SK-N-SH treated with all-trans-retinoic acid at 6 μM for 48 hours (cell line): ENCODE data around the gene GPR148.

Experiments used
- ATAC-seq: fragments of 200-7000 bp; cut with Tn5 transposase; 3 replicates; pipeline ENCODE4 v1.9.1; 2020; ENCODE audit warnings: mild to moderate bottlenecking, moderate library complexity
- BACH2 ChIP-seq: fragments of 250-450 bp; sonication (Bioruptor Pico); IDR thresholded peaks from 2 replicates; pipeline ENCODE4 v1.9.0; 2021; ENCODE audit warnings: mild to moderate bottlenecking, borderline replicate concordance
- CREB5 ChIP-seq: fragments of 250-450 bp; sonication (Bioruptor Pico); IDR thresholded peaks from 2 replicates; pipeline ENCODE4 v1.5.1; 2020; ENCODE audit warnings: low read depth, mild to moderate bottlenecking, moderate library complexity
- CSDC2 ChIP-seq: fragments of 250-450 bp; sonication (Bioruptor Pico); IDR thresholded peaks from 2 replicates; pipeline ENCODE4 v1.5.0; 2020; ENCODE audit warnings: mild to moderate bottlenecking, moderate library complexity
- CSRNP3 ChIP-seq: fragments of 250-450 bp; sonication (Bioruptor Pico); IDR thresholded peaks from 2 replicates; pipeline ENCODE4 v1.5.1; 2021; ENCODE audit warnings: mild to moderate bottlenecking, moderate library complexity
- ESRRG ChIP-seq: fragments of 250-450 bp; sonication (Bioruptor Pico); IDR thresholded peaks from 2 replicates; pipeline ENCODE4 v1.6.1; 2021; ENCODE audit warnings: mild to moderate bottlenecking
- GLIS3 ChIP-seq: fragments of 250-450 bp; sonication (Bioruptor Pico); IDR thresholded peaks from 2 replicates; pipeline ENCODE4 v1.5.0; 2020; ENCODE audit warnings: mild to moderate bottlenecking, moderate library complexity
- OSR1 ChIP-seq: fragments of 250-450 bp; sonication (Bioruptor Pico); IDR thresholded peaks from 2 replicates; pipeline ENCODE4 v1.8.0; 2022; ENCODE audit warnings: moderate library complexity, mild to moderate bottlenecking, inconsistent platforms
- POU6F1 ChIP-seq: fragments of 250-450 bp; sonication (Bioruptor Pico); IDR thresholded peaks from 2 replicates; pipeline ENCODE4 v1.8.0; 2021; ENCODE audit warnings: low read depth, mild to moderate bottlenecking, moderate library complexity, borderline replicate concordance
- PPARA ChIP-seq: fragments of 250-450 bp; sonication (Bioruptor Pico); IDR thresholded peaks from 2 replicates; pipeline ENCODE4 v1.5.0; 2020; ENCODE audit warnings: mild to moderate bottlenecking, borderline replicate concordance
- RARB ChIP-seq: fragments of 250-450 bp; sonication (Bioruptor Pico); IDR thresholded peaks from 2 replicates; pipeline ENCODE4 v1.8.0; 2021; ENCODE audit warnings: mild to moderate bottlenecking, moderate library complexity
- SNAI2 ChIP-seq: fragments of 250-450 bp; sonication (Bioruptor Pico); IDR thresholded peaks from 2 replicates; pipeline ENCODE4 v1.5.0; 2020; ENCODE audit warnings: mild to moderate bottlenecking, moderate library complexity
- TOX ChIP-seq: fragments of 250-450 bp; sonication (Bioruptor Pico); IDR thresholded peaks from 2 replicates; pipeline ENCODE4 v1.8.0; 2021; ENCODE audit warnings: mild to moderate bottlenecking, moderate library complexity, borderline replicate concordance
- TSHZ2 ChIP-seq: fragments of 250-450 bp; sonication (Bioruptor Pico); IDR thresholded peaks from 2 replicates; pipeline ENCODE4 v1.5.0; 2020; ENCODE audit warnings: mild to moderate bottlenecking, moderate library complexity
- ZC3H10 ChIP-seq: fragments of 250-450 bp; sonication (Bioruptor Pico); IDR thresholded peaks from 2 replicates; pipeline ENCODE4 v1.5.1; 2021; ENCODE audit warnings: mild to moderate bottlenecking, moderate library complexity
- ZFP30 ChIP-seq: fragments of 450-650 bp; formaldehyde crosslinking; IDR thresholded peaks from 2 replicates; pipeline ENCODE4 v1.5.0; 2022; ENCODE audit warnings: mild to moderate bottlenecking, moderate library complexity
- ZNF70 ChIP-seq: fragments of 450-650 bp; formaldehyde crosslinking; IDR thresholded peaks from 2 replicates; pipeline ENCODE4 v1.5.0; 2020; ENCODE audit warnings: mild to moderate bottlenecking, moderate library complexity
- ZNF8 ChIP-seq: fragments of 450-650 bp; formaldehyde crosslinking; IDR thresholded peaks from 2 replicates; pipeline ENCODE4 v1.5.0; 2020; ENCODE audit warnings: mild to moderate bottlenecking, moderate library complexity

The GPR148 gene

GRCh38 chr2:130736487-130736886 lies 7.6 kb downstream of the GPR148 start (continued):
- TF ChIP-seq TOX (CRISPR knock-in tag) (no peak), ZNF70 (CRISPR knock-in tag) (no peak), ZNF8 (no peak), TSHZ2 (CRISPR knock-in tag) (no peak), PPARA (no peak)

GRCh38 chr2:130737592-130737991 lies 8.7 kb downstream of the GPR148 start:
- TF ChIP-seq CREB5 (CRISPR knock-in tag) (no peak), ZFP30 (no peak), POU6F1 (no peak), GLIS3 (CRISPR knock-in tag) (no peak), ZNF70 (CRISPR knock-in tag) (no peak), ZC3H10 (no peak), CSDC2 (no peak)

GRCh38 chr2:130740671-130741070 lies 11.8 kb downstream of the GPR148 start:
- TF ChIP-seq BACH2 (CRISPR knock-in tag) (no peak), GLIS3 (CRISPR knock-in tag) (no peak), OSR1 (CRISPR knock-in tag) (no peak), TSHZ2 (CRISPR knock-in tag) (no peak), ZNF70 (CRISPR knock-in tag) (no peak)
- no peak for ATAC-seq

More at GRCh38 chr2:130737592-130737991, 8.7 kb downstream of the GPR148 start:
- no peak for ATAC-seq

GRCh38 chr2:130743278-130743677 lies 14.4 kb downstream of the GPR148 start:
- TF ChIP-seq CSRNP3 (CRISPR knock-in tag) (no peak), SNAI2 (no peak)
- ATAC-seq: no peak

GRCh38 chr2:130744287-130745117 lies 15.6 kb downstream of the GPR148 start:
- ATAC-seq: peak; percentile 61; the same call in 2 of the 3 replicates
- TF ChIP-seq ZNF70 (CRISPR knock-in tag) (no peak), ZFP30 (no peak), CREB5 (CRISPR knock-in tag) (no peak), SNAI2 (no peak), GLIS3 (CRISPR knock-in tag) (no peak), TSHZ2 (CRISPR knock-in tag) (peak; percentile 30; the same call in 1 of the 2 replicates), ESRRG (CRISPR knock-in tag) (no peak), BACH2 (CRISPR knock-in tag) (no peak), RARB (CRISPR knock-in tag) (no peak)
